Sigmoid colon (tissue), 3 donors: ENCODE data around the gene NCOR2.

Experiments used
- POLR2A ChIP-seq, 2 donors: fragments of 450-650 bp; IDR thresholded peaks; one replicate each; pipeline ENCODE4 v1.6.1; 2016; ENCODE audit warnings: antibody characterized with exemption in 2 of 2, mild to moderate bottlenecking in 2 of 2, moderate library complexity in 2 of 2
- TF ChIP-seq, protein P1 (sequence below), 4 experiments: fragments of 450-650 bp in 3 of 4; fragments of 200-600 bp in 1 of 4; IDR thresholded peaks; one replicate each; pipeline ENCODE4 v1.5.1; 2016 to 2019; ENCODE audit warnings: antibody characterized with exemption in 4 of 4, mild to moderate bottlenecking in 3 of 4, moderate library complexity in 2 of 4

DNA sequence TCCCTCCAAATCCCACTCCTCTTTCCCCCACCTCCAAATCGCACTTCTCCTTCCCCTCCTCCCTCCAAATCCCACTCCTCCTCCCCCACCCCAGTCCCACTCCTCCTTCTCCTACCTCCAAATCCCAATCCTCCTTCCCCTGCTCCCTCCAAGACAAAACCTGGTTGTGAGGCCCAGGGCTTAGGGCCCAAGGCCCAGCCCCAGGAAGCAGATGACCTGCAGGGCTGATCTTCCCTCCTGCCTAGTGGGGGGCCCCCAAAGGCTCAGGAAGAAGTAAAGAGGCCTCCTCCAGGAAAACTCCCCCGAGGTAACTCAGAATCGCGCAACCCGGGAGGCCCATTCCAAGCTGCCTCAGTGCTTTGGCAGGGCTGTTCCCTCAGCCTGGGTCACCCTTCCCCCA is 34.4 kb downstream of the NCOR2 start:
- TF ChIP-seq POLR2A (IDR thresholded peaks at IDR 0.05), result no peak
- TF ChIP-seq, protein P1, sequence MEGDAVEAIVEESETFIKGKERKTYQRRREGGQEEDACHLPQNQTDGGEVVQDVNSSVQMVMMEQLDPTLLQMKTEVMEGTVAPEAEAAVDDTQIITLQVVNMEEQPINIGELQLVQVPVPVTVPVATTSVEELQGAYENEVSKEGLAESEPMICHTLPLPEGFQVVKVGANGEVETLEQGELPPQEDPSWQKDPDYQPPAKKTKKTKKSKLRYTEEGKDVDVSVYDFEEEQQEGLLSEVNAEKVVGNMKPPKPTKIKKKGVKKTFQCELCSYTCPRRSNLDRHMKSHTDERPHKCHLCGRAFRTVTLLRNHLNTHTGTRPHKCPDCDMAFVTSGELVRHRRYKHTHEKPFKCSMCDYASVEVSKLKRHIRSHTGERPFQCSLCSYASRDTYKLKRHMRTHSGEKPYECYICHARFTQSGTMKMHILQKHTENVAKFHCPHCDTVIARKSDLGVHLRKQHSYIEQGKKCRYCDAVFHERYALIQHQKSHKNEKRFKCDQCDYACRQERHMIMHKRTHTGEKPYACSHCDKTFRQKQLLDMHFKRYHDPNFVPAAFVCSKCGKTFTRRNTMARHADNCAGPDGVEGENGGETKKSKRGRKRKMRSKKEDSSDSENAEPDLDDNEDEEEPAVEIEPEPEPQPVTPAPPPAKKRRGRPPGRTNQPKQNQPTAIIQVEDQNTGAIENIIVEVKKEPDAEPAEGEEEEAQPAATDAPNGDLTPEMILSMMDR (IDR thresholded peaks at IDR 0.05), result no peak
